ENCODE measurements around the gene TTBK2.
"Not testable (repeated sequence)": the region's sequence is repeated elsewhere in the genome, so short reads cannot be mapped to it uniquely, and the experiment has no call there.

TTBK2 gene

GRCh38 chr15:42782716-42783115 lies 137.9 kb downstream of the TTBK2 start:
- Histone ChIP-seq H3K9me3 (ENCODE audit: severe bottlenecking) (no peaks in the 10 kb centered on the region), H3K27me3 (ENCODE audit: insufficient read depth, low read depth, severe bottlenecking) (no peaks in the 10 kb centered on the region), H3K4me3 (ENCODE audit: low read depth, low read length) (no peak overlapping the region), H3K27ac (no peak overlapping the region), H3K36me3 (peaks cover 8% of the 10 kb centered on the region)
- TF ChIP-seq CTCF (IDR thresholded peaks at IDR 0.05; ENCODE audit: low read depth, low read length) = no peak
- DNase-seq = no peak

GRCh38 chr15:42775416-42775815 lies 145.2 kb downstream of the TTBK2 start:
- TF ChIP-seq CTCF (IDR thresholded peaks at IDR 0.05; ENCODE audit: low read depth, low read length) = no peak
- Histone ChIP-seq H3K9me3 (ENCODE audit: severe bottlenecking) (no peaks in the 10 kb centered on the region), H3K27me3 (ENCODE audit: insufficient read depth, low read depth, severe bottlenecking) (no peaks in the 10 kb centered on the region), H3K27ac (no peak overlapping the region), H3K36me3 (no peaks in the 10 kb centered on the region; the same call in 1 of the 2 replicates), H3K4me3 (ENCODE audit: low read depth, low read length) (no peak overlapping the region)
- DNase-seq = no peak

GRCh38 chr15:42772901-42773300 lies 147.7 kb downstream of the TTBK2 start:
- H3K27me3 ChIP-seq (ENCODE audit: insufficient read depth, low read depth, severe bottlenecking) = no peaks in the 10 kb centered on the region
- H3K36me3 ChIP-seq = no peaks in the 10 kb centered on the region; the same call in 1 of the 2 replicates
- H3K4me3 ChIP-seq (ENCODE audit: low read depth, low read length) = no peak overlapping the region
- H3K27ac ChIP-seq = no peak overlapping the region
- H3K9me3 ChIP-seq (ENCODE audit: severe bottlenecking) = no peaks in the 10 kb centered on the region
- no peak for TF ChIP-seq CTCF (IDR thresholded peaks at IDR 0.05; ENCODE audit: low read depth, low read length)
- no peak for DNase-seq

GRCh38 chr15:42772144-42772543 lies 148.4 kb downstream of the TTBK2 start:
- DNase-seq = no peak

GRCh38 chr15:42766109-42766508 lies 154.5 kb downstream of the TTBK2 start:
- H3K27ac ChIP-seq; H3K36me3 ChIP-seq; H3K9me3 ChIP-seq (ENCODE audit: severe bottlenecking); DNase-seq; H3K4me3 ChIP-seq (ENCODE audit: low read depth, low read length); H3K27me3 ChIP-seq (ENCODE audit: insufficient read depth, low read depth, severe bottlenecking): not testable (repeated sequence)

More at GRCh38 chr15:42772144-42772543, 148.4 kb downstream of the TTBK2 start:
- Histone ChIP-seq H3K27ac (no peak overlapping the region), H3K9me3 (ENCODE audit: severe bottlenecking) (no peaks in the 10 kb centered on the region), H3K27me3 (ENCODE audit: insufficient read depth, low read depth, severe bottlenecking) (no peaks in the 10 kb centered on the region), H3K36me3 (no peaks in the 10 kb centered on the region; the same call in 1 of the 2 replicates), H3K4me3 (ENCODE audit: low read depth, low read length) (no peak overlapping the region)
- TF ChIP-seq CTCF (IDR thresholded peaks at IDR 0.05; ENCODE audit: low read depth, low read length) = no peak

- Histone ChIP-seq H3K9me3 (ENCODE audit: severe bottlenecking) (peaks cover 11% of the 10 kb centered on the region), H3K27ac (peak overlapping the region; percentile 53), H3K4me3 (ENCODE audit: low read depth, low read length) (peak overlapping the region; percentile 32)
- not testable (repeated sequence) for H3K27me3 ChIP-seq (ENCODE audit: insufficient read depth, low read depth, severe bottlenecking); H3K36me3 ChIP-seq
- peak; percentile 70 for DNase-seq
Observed at GRCh38 chr15:42764154-42764731, 156.3 kb downstream of the TTBK2 start.

- peaks cover 11% of the 10 kb centered on the region for H3K9me3 ChIP-seq (ENCODE audit: severe bottlenecking)
- DNase-seq; H3K27me3 ChIP-seq (ENCODE audit: insufficient read depth, low read depth, severe bottlenecking); H3K27ac ChIP-seq; H3K4me3 ChIP-seq (ENCODE audit: low read depth, low read length); H3K36me3 ChIP-seq: not testable (repeated sequence)
Observed at GRCh38 chr15:42761813-42762212, 158.8 kb downstream of the TTBK2 start.

Data from WERI-Rb-1 (cell line).